SK-N-SH (cell line): ENCODE measurements around the gene KRTAP10-7. TPM values are rescaled to one million over a fixed set of nuclear protein-coding genes. Genes with fewer than 3 reads are reported as not detected.

Experiments
- CTCF ChIA-PET: fragments of 300-600, 350-600 bp; formaldehyde crosslinking; extraction: SDS; loops from one replicate; lab custom pipeline; 2021; lab: Yijun Ruan, JAX
- POLR2A ChIA-PET: fragments of 350-600 bp; sonication (Branson Sonifier 250); formaldehyde crosslinking; extraction: SDS; loops from one replicate; lab custom pipeline; 2020; ENCODE audit warnings: antibody characterized with exemption, inconsistent platforms; lab: Yijun Ruan, JAX
- DNase-seq: peaks from one replicate; pipeline ENCODE4 v3.0.0; 2012
- H2AFZ ChIP-seq: fragments of 200-600 bp; sonication (generic); 2 replicates; pipeline ENCODE4 v1.8.1; 2016; ENCODE audit warnings: antibody characterized with exemption, mild to moderate bottlenecking, low read depth
- H3F3A ChIP-seq: fragments of 200-600 bp; sonication (generic); replicated peaks from 2 replicates; pipeline ENCODE3; 2016; ENCODE audit warnings: antibody characterized with exemption, mild to moderate bottlenecking; ENCODE audit not compliant: insufficient read depth
- H3K27ac ChIP-seq, 2 experiments: fragments of 200-500 bp in 1 of 2; fragments of 200-600 bp in 1 of 2; sonication (Bioruptor generic) in 1 of 2; sonication (generic), shearing (Covaris generic) in 1 of 2; 2 replicates each; pipeline versions ENCODE4 v1.5.1 to v1.6.1; 2014 to 2016; ENCODE audit warnings: low read depth in 2 of 2, inconsistent platforms in 1 of 2, low read length in 1 of 2, mild to moderate bottlenecking in 1 of 2, mixed read lengths in 1 of 2
- H3K27me3 ChIP-seq: fragments of 200-600 bp; sonication (generic), shearing (Covaris generic); 2 replicates; pipeline ENCODE4 v1.6.1; 2016; ENCODE audit warnings: mixed run types; ENCODE audit not compliant: insufficient read depth
- H3K36me3 ChIP-seq, 2 experiments: fragments of 200-500 bp in 1 of 2; fragments of 200-600 bp in 1 of 2; sonication (Bioruptor generic) in 1 of 2; sonication (generic) in 1 of 2; replicated peaks in 1 of 2; 2 replicates each; pipeline versions ENCODE3 to v1.5.1; 2014 to 2016; ENCODE audit warnings: low read length in 1 of 2, mild to moderate bottlenecking in 1 of 2; ENCODE audit not compliant: insufficient read depth in 2 of 2, control insufficient read depth in 1 of 2
- H3K4me1 ChIP-seq, 2 experiments: fragments of 200-500 bp in 1 of 2; fragments of 200-600 bp in 1 of 2; sonication (Bioruptor generic) in 1 of 2; sonication (generic), shearing (Covaris generic) in 1 of 2; 2 replicates each; pipeline versions ENCODE4 v1.5.1 to v1.6.1; 2014 to 2016; ENCODE audit warnings: low read depth in 1 of 2, low read length in 1 of 2, mixed run types in 1 of 2; ENCODE audit not compliant: insufficient read depth in 2 of 2, control insufficient read depth in 1 of 2
- H3K4me2 ChIP-seq: fragments of 200-600 bp; sonication (generic), shearing (Covaris generic); 2 replicates; pipeline ENCODE4 v1.6.1; 2017; ENCODE audit warnings: mixed run types
- H3K4me3 ChIP-seq, 2 experiments: fragments of 200-500 bp in 1 of 2; fragments of 200-600 bp in 1 of 2; sonication (Bioruptor generic) in 1 of 2; sonication (generic), shearing (Covaris generic) in 1 of 2; 2 replicates each; pipeline versions ENCODE4 v1.5.1 to v1.8.1; 2014 to 2016; ENCODE audit warnings: low read depth in 2 of 2, inconsistent platforms in 1 of 2, low read length in 1 of 2, mild to moderate bottlenecking in 1 of 2, mixed read lengths in 1 of 2, moderate library complexity in 1 of 2
- H3K79me2 ChIP-seq: fragments of 200-600 bp; sonication (generic); 2 replicates; pipeline ENCODE4 v1.8.1; 2017; ENCODE audit warnings: mild to moderate bottlenecking; ENCODE audit not compliant: insufficient read depth
- H3K9ac ChIP-seq: fragments of 200-600 bp; sonication (generic); 2 replicates; pipeline ENCODE4 v1.6.1; 2017; ENCODE audit warnings: mixed run types
- H3K9me2 ChIP-seq: fragments of 200-600 bp; sonication (generic); 2 replicates; pipeline ENCODE4 v1.6.1; 2017; ENCODE audit warnings: mixed run types
- H3K9me3 ChIP-seq: fragments of 200-600 bp; sonication (generic); 2 replicates; pipeline ENCODE4 v1.6.1; 2017; ENCODE audit warnings: mixed run types, mild to moderate bottlenecking, moderate library complexity
- H4K20me1 ChIP-seq: fragments of 200-600 bp; sonication (generic); 2 replicates; pipeline ENCODE4 v1.6.1; 2017; ENCODE audit warnings: mild to moderate bottlenecking, mixed run types; ENCODE audit not compliant: insufficient read depth
- CHD2 ChIP-seq: fragments of 150-350 bp; IDR thresholded peaks from 2 replicates; pipeline ENCODE4 v1.6.1; 2018; ENCODE audit warnings: low read length; ENCODE audit not compliant: partially characterized antibody
- ELF1 ChIP-seq: IDR thresholded peaks from 2 replicates; pipeline ENCODE4 v1.4.0; 2012
- EZH2phosphoT487 ChIP-seq: fragments of 200-600 bp; sonication (generic); IDR thresholded peaks from 2 replicates; pipeline ENCODE4 v1.6.1; 2017; ENCODE audit warnings: low read depth, mixed run types, mild to moderate bottlenecking, antibody characterized with exemption, moderate library complexity, borderline replicate concordance
- FOXM1 ChIP-seq: IDR thresholded peaks from 2 replicates; pipeline ENCODE4 v1.4.0; 2012; ENCODE audit warnings: low read depth, mild to moderate bottlenecking
- GABPA ChIP-seq: IDR thresholded peaks from 2 replicates; pipeline ENCODE4 v1.4.0; 2012; ENCODE audit warnings: low read depth, mild to moderate bottlenecking
- JUND ChIP-seq: IDR thresholded peaks from 2 replicates; pipeline ENCODE4 v1.4.0; 2012
- MXI1 ChIP-seq: IDR thresholded peaks from 2 replicates; pipeline ENCODE4 v1.6.1; 2012; ENCODE audit warnings: mild to moderate bottlenecking, low read depth, low read length, improper control_type of control experiment
- NFIC ChIP-seq: IDR thresholded peaks from 2 replicates; pipeline ENCODE4 v1.4.0; 2012; ENCODE audit warnings: borderline replicate concordance
- RFX5 ChIP-seq: IDR thresholded peaks from 2 replicates; pipeline ENCODE4 v1.6.1; 2012; ENCODE audit warnings: mild to moderate bottlenecking, improper control_type of control experiment, low read length
- RXRA ChIP-seq: IDR thresholded peaks from 2 replicates; pipeline ENCODE4 v1.4.0; 2012; ENCODE audit warnings: low read depth, mild to moderate bottlenecking, borderline replicate concordance
- SIN3A ChIP-seq: IDR thresholded peaks from 2 replicates; pipeline ENCODE4 v1.6.1; 2012; ENCODE audit warnings: low read depth, mild to moderate bottlenecking, low read length, moderate library complexity, borderline replicate concordance
- SMC3 ChIP-seq: IDR thresholded peaks from 2 replicates; pipeline ENCODE4 v1.6.1; 2012; ENCODE audit warnings: low read depth, low read length, improper control_type of control experiment
- TAF1 ChIP-seq: IDR thresholded peaks from 2 replicates; pipeline ENCODE4 v1.6.1; 2012; ENCODE audit warnings: low read depth, mild to moderate bottlenecking, low read length, moderate library complexity, borderline replicate concordance
- TCF12 ChIP-seq: IDR thresholded peaks from 2 replicates; pipeline ENCODE4 v1.4.0; 2012
- TEAD4 ChIP-seq: IDR thresholded peaks from 2 replicates; pipeline ENCODE4 v1.4.0; 2012; ENCODE audit warnings: mild to moderate bottlenecking, borderline replicate concordance; ENCODE audit not compliant: insufficient read depth
- USF2 ChIP-seq: fragments of 150-350 bp; IDR thresholded peaks from 2 replicates; pipeline ENCODE4 v1.6.1; 2017; ENCODE audit warnings: antibody characterized with exemption, low read length, low read depth, borderline replicate concordance
- YY1 ChIP-seq: IDR thresholded peaks from 2 replicates; pipeline ENCODE4 v1.4.0; 2012; ENCODE audit warnings: low read depth, mild to moderate bottlenecking
- WGBS: methylation state at CpG from one replicate; pipeline ENCODE4 v1.1.6; 2017; ENCODE audit warnings: low lambda C conversion rate; 5-methylcytosine and 5-hydroxymethylcytosine counted together
- polyA plus RNA-seq, 3 experiments: library from polyadenylated mRNA; depleted of rRNA; stranded (reverse); fragments of >200 nt; gene quantifications; 2 replicates each; pipeline ENCODE4 v1.2.3, GENCODE V29; 2012
- TF ChIP-seq, protein P1 (sequence below): IDR thresholded peaks from 2 replicates; pipeline ENCODE4 v1.4.0; 2012; ENCODE audit warnings: low read depth
- TF ChIP-seq, protein P2 (sequence below): fragments of 200-600 bp; sonication (generic); IDR thresholded peaks from 2 replicates; pipeline ENCODE4 v1.6.1; 2017; ENCODE audit warnings: antibody characterized with exemption, mild to moderate bottlenecking, moderate library complexity
- TF ChIP-seq, protein P3 (sequence below): fragments of 150-350 bp; IDR thresholded peaks from 2 replicates; pipeline ENCODE4 v1.6.1; 2016; ENCODE audit warnings: mild to moderate bottlenecking, low read depth, low read length

The KRTAP10-7 gene
- polyA plus RNA-seq, 1 of the 3 experiments (the other 2 are of a cell fraction), result not detected

DNA sequence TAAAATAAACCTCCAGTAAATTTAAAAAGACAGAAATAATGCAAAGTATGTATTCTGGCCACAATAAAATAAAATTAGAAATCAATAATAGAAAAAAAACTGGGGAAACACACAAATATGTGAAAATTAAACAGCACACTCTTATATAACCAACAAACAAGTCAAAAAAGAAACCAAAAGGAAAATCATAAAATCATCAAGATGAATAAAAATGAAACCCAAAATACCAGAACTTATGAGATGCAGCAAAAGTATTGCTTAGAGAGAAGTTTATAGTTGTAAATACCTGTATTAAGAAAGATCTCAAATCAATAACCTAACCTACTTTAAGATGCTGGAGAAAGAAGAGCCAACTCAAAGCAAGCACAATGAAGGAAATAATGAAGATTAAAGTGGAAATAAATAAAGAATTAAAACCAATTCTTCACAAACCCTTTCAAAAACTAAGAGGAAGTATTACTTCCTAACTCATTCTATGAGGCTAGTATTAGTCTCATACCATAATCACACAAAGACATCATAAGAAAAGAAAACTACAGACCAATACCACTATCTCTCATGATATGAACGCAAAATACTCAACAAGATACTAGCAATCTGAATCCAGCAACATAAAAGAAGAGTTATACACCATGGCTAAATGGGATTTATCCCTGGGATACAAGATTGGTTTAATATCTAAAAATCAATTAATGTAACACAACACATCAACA, 35.4 kb upstream of the KRTAP10-7 start:
- Histone ChIP-seq H3K4me1 (no peaks in the 10 kb centered on the region), H4K20me1 (no peaks in the 10 kb centered on the region), H3K27me3 (peaks cover 6% of the 10 kb centered on the region; the same call in 1 of the 2 replicates), H3K4me3 (no peak overlapping the region)
- POLR2A ChIA-PET, result no interaction called here
- 0% methylated on average over 1 of the region's 1 CpG for WGBS
- TF ChIP-seq GABPA (no peak), RXRA (no peak), TEAD4 (no peak), TCF12 (no peak), TAF1 (no peak), YY1 (no peak), FOXM1 (no peak), EZH2phosphoT487 (no peak), ELF1 (no peak), JUND (no peak), CHD2 (no peak), SIN3A (no peak)
- TF ChIP-seq, protein P1, sequence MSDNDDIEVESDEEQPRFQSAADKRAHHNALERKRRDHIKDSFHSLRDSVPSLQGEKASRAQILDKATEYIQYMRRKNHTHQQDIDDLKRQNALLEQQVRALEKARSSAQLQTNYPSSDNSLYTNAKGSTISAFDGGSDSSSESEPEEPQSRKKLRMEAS, result no peak
- TF ChIP-seq, all 33 proteins: peak for 0
- no peak overlapping the region for H3K27ac ChIP-seq
- H3K4me2 ChIP-seq, result no peak overlapping the region
- no peak for DNase-seq
- no peaks in the 10 kb centered on the region for H3K9me3 ChIP-seq
- CTCF ChIA-PET, result no interaction called here
- no peaks in the 10 kb centered on the region for H3F3A ChIP-seq
- no peaks in the 10 kb centered on the region for H3K9me2 ChIP-seq
- no peaks in the 10 kb centered on the region for H3K36me3 ChIP-seq
- H3K79me2 ChIP-seq, result no peaks in the 10 kb centered on the region
- H2AFZ ChIP-seq, result no peak overlapping the region
- H3K9ac ChIP-seq, result no peak overlapping the region

GRCh38 chr21:44566403-44566802, 34.0 kb upstream of the KRTAP10-7 start:
- no peak for DNase-seq
- H3K36me3 ChIP-seq, result no peaks in the 10 kb centered on the region
- H3K4me1 ChIP-seq, result no peaks in the 10 kb centered on the region
- no peak overlapping the region for H2AFZ ChIP-seq
- H3K9me2 ChIP-seq, result no peaks in the 10 kb centered on the region
- ChIA-PET CTCF (interaction anchor here (1.0 kb wide), 1 partner anchor 227 kb away, joined by 3 read pairs; no protein-coding TSS in a partner anchor), POLR2A (no interaction called here)
- 2% methylated on average over 1 of the region's 1 CpG for WGBS
- no peaks in the 10 kb centered on the region for H3F3A ChIP-seq
- no peaks in the 10 kb centered on the region for H4K20me1 ChIP-seq
- H3K79me2 ChIP-seq, result no peaks in the 10 kb centered on the region
- no peaks in the 10 kb centered on the region for H3K9me3 ChIP-seq
- H3K9ac ChIP-seq, result no peak overlapping the region
- H3K27ac ChIP-seq, result no peak overlapping the region
- peaks cover 19% of the 10 kb centered on the region; the same call in 1 of the 2 replicates for H3K27me3 ChIP-seq
- H3K4me2 ChIP-seq, result no peak overlapping the region
- no peak overlapping the region for H3K4me3 ChIP-seq
- TF ChIP-seq USF2 (no peak), CHD2 (no peak), NFIC (no peak), MXI1 (no peak), JUND (no peak), RFX5 (no peak), SMC3 (no peak)
- TF ChIP-seq, protein P1, result no peak
- TF ChIP-seq, protein P2, sequence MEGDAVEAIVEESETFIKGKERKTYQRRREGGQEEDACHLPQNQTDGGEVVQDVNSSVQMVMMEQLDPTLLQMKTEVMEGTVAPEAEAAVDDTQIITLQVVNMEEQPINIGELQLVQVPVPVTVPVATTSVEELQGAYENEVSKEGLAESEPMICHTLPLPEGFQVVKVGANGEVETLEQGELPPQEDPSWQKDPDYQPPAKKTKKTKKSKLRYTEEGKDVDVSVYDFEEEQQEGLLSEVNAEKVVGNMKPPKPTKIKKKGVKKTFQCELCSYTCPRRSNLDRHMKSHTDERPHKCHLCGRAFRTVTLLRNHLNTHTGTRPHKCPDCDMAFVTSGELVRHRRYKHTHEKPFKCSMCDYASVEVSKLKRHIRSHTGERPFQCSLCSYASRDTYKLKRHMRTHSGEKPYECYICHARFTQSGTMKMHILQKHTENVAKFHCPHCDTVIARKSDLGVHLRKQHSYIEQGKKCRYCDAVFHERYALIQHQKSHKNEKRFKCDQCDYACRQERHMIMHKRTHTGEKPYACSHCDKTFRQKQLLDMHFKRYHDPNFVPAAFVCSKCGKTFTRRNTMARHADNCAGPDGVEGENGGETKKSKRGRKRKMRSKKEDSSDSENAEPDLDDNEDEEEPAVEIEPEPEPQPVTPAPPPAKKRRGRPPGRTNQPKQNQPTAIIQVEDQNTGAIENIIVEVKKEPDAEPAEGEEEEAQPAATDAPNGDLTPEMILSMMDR, result no peak
- TF ChIP-seq, protein P3, sequence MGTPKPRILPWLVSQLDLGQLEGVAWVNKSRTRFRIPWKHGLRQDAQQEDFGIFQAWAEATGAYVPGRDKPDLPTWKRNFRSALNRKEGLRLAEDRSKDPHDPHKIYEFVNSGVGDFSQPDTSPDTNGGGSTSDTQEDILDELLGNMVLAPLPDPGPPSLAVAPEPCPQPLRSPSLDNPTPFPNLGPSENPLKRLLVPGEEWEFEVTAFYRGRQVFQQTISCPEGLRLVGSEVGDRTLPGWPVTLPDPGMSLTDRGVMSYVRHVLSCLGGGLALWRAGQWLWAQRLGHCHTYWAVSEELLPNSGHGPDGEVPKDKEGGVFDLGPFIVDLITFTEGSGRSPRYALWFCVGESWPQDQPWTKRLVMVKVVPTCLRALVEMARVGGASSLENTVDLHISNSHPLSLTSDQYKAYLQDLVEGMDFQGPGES, result no peak
